DOHH2 (cell line): ENCODE measurements around the gene MRPL48.

ENCODE experiments used
- H3F3A ChIP-seq: fragments of 200-600 bp; sonication (generic), shearing (Covaris generic); 2 replicates; pipeline ENCODE4 v1.6.0; 2016; ENCODE audit warnings: antibody characterized with exemption, mild to moderate bottlenecking; ENCODE audit not compliant: control insufficient read depth, insufficient read depth
- H3K27ac ChIP-seq: fragments of 200-600 bp; sonication (generic); 2 replicates; pipeline ENCODE4 v1.5.1; 2014; ENCODE audit warnings: low read depth, mild to moderate bottlenecking, low read length, moderate library complexity
- H3K27me3 ChIP-seq: fragments of 200-600 bp; sonication (generic); 2 replicates; pipeline ENCODE4 v1.6.1; 2014; ENCODE audit warnings: mild to moderate bottlenecking, low read length, mixed read lengths; ENCODE audit not compliant: control insufficient read depth
- H3K36me3 ChIP-seq: fragments of 200-600 bp; sonication (generic); 2 replicates; pipeline ENCODE4 v1.6.1; 2014; ENCODE audit warnings: mild to moderate bottlenecking, low read length, moderate library complexity, mixed read lengths; ENCODE audit not compliant: control insufficient read depth
- H3K4me1 ChIP-seq: fragments of 200-600 bp; sonication (generic); 2 replicates; pipeline ENCODE4 v1.6.1; 2014; ENCODE audit warnings: mild to moderate bottlenecking, low read length, mixed read lengths; ENCODE audit not compliant: control insufficient read depth
- H3K4me2 ChIP-seq: fragments of 200-600 bp; sonication (generic); 2 replicates; pipeline ENCODE4 v1.6.0; 2014; ENCODE audit warnings: mild to moderate bottlenecking, low read length, moderate library complexity
- H3K4me3 ChIP-seq: fragments of 200-600 bp; sonication (generic); 2 replicates; pipeline ENCODE4 v1.5.1; 2014; ENCODE audit warnings: mild to moderate bottlenecking, low read length, mixed read lengths
- H3K79me2 ChIP-seq: fragments of 200-600 bp; sonication (generic); 2 replicates; pipeline ENCODE4 v1.6.1; 2014; ENCODE audit warnings: mild to moderate bottlenecking, low read length, mixed read lengths; ENCODE audit not compliant: control insufficient read depth
- H3K9me2 ChIP-seq: fragments of 200-600 bp; sonication (generic); replicated peaks from 2 replicates; pipeline ENCODE4 v1.6.1; 2014; ENCODE audit warnings: mild to moderate bottlenecking, low read length, mixed read lengths; ENCODE audit not compliant: control insufficient read depth
- H3K9me3 ChIP-seq: fragments of 200-600 bp; sonication (generic); 2 replicates; pipeline ENCODE4 v1.6.1; 2014; ENCODE audit warnings: antibody characterized with exemption, low read length, mixed read lengths; ENCODE audit not compliant: control insufficient read depth, insufficient read depth
- H4K20me1 ChIP-seq: fragments of 200-600 bp; sonication (generic); 2 replicates; pipeline ENCODE4 v1.6.0; 2014; ENCODE audit warnings: low read depth, mild to moderate bottlenecking, antibody characterized with exemption, low read length, moderate library complexity; ENCODE audit not compliant: control insufficient read depth, insufficient read depth
- CTCF ChIP-seq: fragments of 200-600 bp; sonication (generic); IDR thresholded peaks from one replicate; pipeline ENCODE4 v1.5.1; 2014; ENCODE audit warnings: antibody characterized with exemption, mild to moderate bottlenecking, low read depth, low read length; ENCODE audit not compliant: poor library complexity, severe bottlenecking
- EZH2phosphoT487 ChIP-seq: fragments of 200-600 bp; sonication (generic); IDR thresholded peaks from 2 replicates; pipeline ENCODE4 v1.6.1; 2017; ENCODE audit warnings: borderline replicate concordance, mild to moderate bottlenecking, antibody characterized with exemption, low read length, moderate library complexity, mixed read lengths

The MRPL48 gene

GRCh38 chr11:73854680-73855079 is 67.0 kb downstream of the MRPL48 start:
- Histone ChIP-seq H3K4me2 (no peak overlapping the region), H3K79me2 (no peaks in the 10 kb centered on the region), H3K4me1 (peaks cover 7% of the 10 kb centered on the region), H3K27me3 (no peaks in the 10 kb centered on the region), H3F3A (no peaks in the 10 kb centered on the region), H3K9me2 (no peaks in the 10 kb centered on the region), H4K20me1 (no peaks in the 10 kb centered on the region), H3K9me3 (no peaks in the 10 kb centered on the region), H3K4me3 (no peak overlapping the region), H3K27ac (no peak overlapping the region), H3K36me3 (peaks cover 17% of the 10 kb centered on the region)
- no peak for TF ChIP-seq EZH2phosphoT487
- no peak for TF ChIP-seq CTCF

- TF ChIP-seq CTCF (no peak), EZH2phosphoT487 (no peak)
- Histone ChIP-seq H3K4me3 (no peak overlapping the region), H3K4me2 (no peak overlapping the region), H3K79me2 (no peaks in the 10 kb centered on the region), H3K27ac (no peak overlapping the region), H4K20me1 (no peaks in the 10 kb centered on the region), H3F3A (no peaks in the 10 kb centered on the region), H3K9me2 (no peaks in the 10 kb centered on the region), H3K4me1 (peaks cover 3% of the 10 kb centered on the region), H3K9me3 (no peaks in the 10 kb centered on the region), H3K36me3 (peaks cover 23% of the 10 kb centered on the region), H3K27me3 (no peaks in the 10 kb centered on the region)
These were observed 68.4 kb downstream of the MRPL48 start for GRCh38 chr11:73856031-73856567.

GRCh38 chr11:73859671-73860070 is 72.0 kb downstream of the MRPL48 start:
- Histone ChIP-seq H3K4me3 (no peak overlapping the region), H3K79me2 (no peaks in the 10 kb centered on the region), H3K4me2 (no peak overlapping the region), H3K36me3 (peaks cover 43% of the 10 kb centered on the region), H3K9me2 (no peaks in the 10 kb centered on the region), H3K27ac (no peak overlapping the region), H3K9me3 (no peaks in the 10 kb centered on the region), H4K20me1 (no peaks in the 10 kb centered on the region), H3F3A (no peaks in the 10 kb centered on the region; the same call in 1 of the 2 replicates), H3K27me3 (no peaks in the 10 kb centered on the region), H3K4me1 (no peaks in the 10 kb centered on the region)
- TF ChIP-seq EZH2phosphoT487, result no peak

GRCh38 chr11:73860202-73860601 is 72.5 kb downstream of the MRPL48 start:
- Histone ChIP-seq H3K4me2 (no peak overlapping the region), H3K27ac (no peak overlapping the region), H3K79me2 (no peaks in the 10 kb centered on the region), H3F3A (no peaks in the 10 kb centered on the region; the same call in 1 of the 2 replicates), H3K4me3 (no peak overlapping the region), H3K4me1 (no peaks in the 10 kb centered on the region), H3K9me2 (no peaks in the 10 kb centered on the region), H3K9me3 (no peaks in the 10 kb centered on the region), H3K36me3 (peaks cover 42% of the 10 kb centered on the region), H4K20me1 (no peaks in the 10 kb centered on the region), H3K27me3 (no peaks in the 10 kb centered on the region)
- TF ChIP-seq CTCF, result no peak
- TF ChIP-seq EZH2phosphoT487, result no peak
